GM21717 (cell line): ENCODE results near the gene ATP8B4.
"Not testable (repeated sequence)": the region's sequence is repeated elsewhere in the genome, so short reads cannot be mapped to it uniquely, and the experiment has no call there.

Experiments used
- ATAC-seq: cut with Tn5 transposase; IDR thresholded peaks from one replicate; pipeline ENCODE4 v1.9.1; 2021; ENCODE audit warnings: mild to moderate bottlenecking, moderate library complexity; ENCODE audit not compliant: unreplicated experiment

ATP8B4 gene, protein sequence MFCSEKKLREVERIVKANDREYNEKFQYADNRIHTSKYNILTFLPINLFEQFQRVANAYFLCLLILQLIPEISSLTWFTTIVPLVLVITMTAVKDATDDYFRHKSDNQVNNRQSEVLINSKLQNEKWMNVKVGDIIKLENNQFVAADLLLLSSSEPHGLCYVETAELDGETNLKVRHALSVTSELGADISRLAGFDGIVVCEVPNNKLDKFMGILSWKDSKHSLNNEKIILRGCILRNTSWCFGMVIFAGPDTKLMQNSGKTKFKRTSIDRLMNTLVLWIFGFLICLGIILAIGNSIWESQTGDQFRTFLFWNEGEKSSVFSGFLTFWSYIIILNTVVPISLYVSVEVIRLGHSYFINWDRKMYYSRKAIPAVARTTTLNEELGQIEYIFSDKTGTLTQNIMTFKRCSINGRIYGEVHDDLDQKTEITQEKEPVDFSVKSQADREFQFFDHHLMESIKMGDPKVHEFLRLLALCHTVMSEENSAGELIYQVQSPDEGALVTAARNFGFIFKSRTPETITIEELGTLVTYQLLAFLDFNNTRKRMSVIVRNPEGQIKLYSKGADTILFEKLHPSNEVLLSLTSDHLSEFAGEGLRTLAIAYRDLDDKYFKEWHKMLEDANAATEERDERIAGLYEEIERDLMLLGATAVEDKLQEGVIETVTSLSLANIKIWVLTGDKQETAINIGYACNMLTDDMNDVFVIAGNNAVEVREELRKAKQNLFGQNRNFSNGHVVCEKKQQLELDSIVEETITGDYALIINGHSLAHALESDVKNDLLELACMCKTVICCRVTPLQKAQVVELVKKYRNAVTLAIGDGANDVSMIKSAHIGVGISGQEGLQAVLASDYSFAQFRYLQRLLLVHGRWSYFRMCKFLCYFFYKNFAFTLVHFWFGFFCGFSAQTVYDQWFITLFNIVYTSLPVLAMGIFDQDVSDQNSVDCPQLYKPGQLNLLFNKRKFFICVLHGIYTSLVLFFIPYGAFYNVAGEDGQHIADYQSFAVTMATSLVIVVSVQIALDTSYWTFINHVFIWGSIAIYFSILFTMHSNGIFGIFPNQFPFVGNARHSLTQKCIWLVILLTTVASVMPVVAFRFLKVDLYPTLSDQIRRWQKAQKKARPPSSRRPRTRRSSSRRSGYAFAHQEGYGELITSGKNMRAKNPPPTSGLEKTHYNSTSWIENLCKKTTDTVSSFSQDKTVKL

DNA sequence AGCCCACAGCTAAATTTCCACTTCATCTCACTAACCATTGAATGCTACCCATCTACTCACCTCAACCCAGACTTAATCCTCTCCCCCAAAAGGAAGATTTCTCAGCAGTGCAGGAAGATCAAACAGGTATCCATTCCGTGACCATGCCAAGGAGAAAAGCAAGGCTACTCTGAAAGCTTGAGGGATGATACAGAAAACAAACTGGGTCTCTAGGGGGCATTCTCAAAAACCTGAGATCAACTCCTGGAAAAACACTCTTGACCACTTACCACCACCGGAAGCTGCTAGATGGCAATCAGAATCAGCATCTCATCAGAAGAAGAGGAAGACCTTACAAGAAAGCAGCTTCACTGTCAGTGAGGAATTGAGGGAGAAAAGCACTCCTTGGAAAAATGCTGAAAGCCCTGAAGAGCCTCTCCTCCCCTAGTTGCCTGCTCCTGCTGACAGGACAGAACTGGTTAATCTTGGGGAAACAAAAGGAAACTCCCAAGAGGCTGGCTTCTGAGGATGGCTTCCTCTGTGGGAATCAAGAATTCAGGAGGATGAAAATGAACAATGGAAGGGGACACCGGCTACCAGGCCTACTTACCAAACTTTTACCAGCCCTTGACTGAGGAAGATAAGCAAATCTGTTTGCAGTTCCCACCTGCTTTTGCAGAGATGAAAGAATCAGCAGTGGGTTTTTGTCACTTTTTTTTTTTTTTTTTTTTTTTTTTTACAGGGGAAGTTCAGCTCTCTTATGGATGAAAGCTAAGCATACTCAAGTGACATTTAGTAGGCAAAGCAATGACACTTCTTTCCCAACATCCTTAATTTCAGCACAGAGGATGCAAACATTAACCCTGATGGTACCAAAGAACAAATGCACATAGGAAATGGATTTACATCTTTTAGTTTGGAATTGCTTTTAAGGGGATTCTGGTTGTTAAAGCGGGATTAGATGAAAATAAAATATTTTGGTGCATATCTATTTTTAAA, at the start of gene ATP8B4:
Gene ATP8B4, minus strand, starts transcription at position 171 of the 978 bp plus-strand sequence. CDS start 12,267 bp downstream, outside the sequence.
- no peak for ATAC-seq

DNA sequence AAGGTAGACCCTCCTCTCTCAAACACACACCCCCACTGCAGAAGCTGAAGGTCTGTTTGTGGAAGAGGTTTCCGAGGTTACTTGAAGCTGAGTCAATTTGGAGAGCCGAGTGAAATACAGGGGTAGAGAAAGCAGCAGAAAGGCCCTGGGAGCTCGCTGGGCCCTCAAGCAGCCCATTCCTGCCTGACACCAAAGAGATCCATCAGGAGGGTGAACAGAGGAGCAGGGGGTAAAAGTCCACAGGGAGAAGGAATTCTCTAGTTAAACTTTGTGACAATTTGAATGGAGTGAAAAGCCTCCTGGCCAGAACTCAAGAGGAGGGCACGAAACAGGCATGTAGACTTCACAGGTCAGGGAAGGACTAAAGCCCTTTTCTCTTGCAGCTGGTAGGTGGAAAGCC, 49.3 kb upstream of the ATP8B4 start:
- ATAC-seq: no peak

DNA sequence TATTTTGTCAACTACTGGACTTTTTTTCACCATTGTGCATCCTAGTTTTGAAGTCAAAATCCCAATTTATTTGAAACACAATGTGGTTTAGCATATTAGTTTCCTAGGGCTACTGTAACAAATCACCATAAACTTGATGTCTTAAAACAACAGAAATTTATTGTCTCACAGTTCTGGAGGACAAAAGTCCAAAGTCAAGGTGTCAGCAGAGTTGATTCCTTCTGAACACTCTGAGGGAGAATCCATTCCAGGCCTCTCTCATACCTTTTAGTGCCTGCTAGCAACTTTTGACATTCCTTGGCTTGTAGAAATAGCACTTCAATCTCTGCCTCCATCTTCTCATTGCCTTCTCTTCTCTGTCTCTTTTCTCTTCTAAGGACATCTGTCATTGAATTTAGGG, 48.1 kb upstream of the ATP8B4 start:
- ATAC-seq: no peak

GRCh38 chr15:50166216-50166615, 47.2 kb upstream of the ATP8B4 start:
- ATAC-seq: no peak

DNA sequence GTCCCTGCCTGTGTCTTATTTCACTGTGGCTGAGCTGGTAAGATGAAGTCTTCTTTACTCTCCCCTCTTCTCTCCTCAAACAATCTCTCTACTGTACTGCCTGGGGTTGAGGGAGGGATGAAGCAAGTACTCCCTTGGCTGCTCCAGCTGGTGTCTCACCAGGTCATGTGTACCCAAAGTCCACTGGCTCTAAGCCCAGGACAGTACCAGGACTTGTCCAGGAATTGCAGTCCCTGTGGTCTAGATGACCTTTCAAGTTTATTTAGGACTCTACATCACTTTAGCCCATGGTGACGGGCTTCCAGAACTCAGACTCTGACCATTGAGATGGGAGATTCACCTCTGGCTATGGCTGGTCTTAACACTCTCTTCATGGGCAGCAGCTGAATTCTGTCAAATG, 45.4 kb upstream of the ATP8B4 start:
- no peak for ATAC-seq

DNA sequence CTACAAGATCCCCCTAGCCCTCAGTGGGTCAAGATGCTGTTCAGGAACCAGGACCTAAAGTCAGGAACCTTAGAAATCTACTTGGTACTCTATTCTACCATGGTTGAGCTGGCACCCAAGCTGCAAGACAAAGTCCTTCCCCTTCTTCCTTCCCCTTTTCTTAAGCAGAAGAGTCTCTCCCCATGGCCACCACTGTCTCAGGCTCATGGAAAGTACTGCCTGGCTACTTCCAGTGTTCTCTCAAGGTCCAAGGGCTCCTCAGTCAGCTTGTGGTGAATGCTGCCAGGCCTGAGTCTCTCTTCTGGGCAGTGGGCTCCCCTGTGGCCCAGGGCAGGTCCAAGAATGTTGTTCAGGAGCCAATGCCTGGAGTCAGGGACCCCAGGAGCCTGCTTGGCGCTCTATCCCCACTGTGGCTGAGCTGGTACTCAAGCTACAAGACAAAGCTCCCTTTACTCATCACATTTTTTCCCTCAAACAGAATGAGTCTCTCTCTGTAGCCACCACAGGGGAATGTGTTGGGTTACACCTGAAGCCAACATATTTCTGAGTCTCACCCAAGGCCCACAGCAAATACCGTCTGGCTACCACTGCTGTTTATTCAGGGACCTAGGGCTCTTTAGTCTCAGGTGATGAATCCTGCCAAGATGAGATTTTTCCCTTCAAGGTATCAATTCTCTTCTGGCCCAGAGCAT, 44.8 kb upstream of the ATP8B4 start:
- no peak for ATAC-seq

- no peak for ATAC-seq
Observed at GRCh38 chr15:50162969-50163718, 44.1 kb upstream of the ATP8B4 start.

DNA sequence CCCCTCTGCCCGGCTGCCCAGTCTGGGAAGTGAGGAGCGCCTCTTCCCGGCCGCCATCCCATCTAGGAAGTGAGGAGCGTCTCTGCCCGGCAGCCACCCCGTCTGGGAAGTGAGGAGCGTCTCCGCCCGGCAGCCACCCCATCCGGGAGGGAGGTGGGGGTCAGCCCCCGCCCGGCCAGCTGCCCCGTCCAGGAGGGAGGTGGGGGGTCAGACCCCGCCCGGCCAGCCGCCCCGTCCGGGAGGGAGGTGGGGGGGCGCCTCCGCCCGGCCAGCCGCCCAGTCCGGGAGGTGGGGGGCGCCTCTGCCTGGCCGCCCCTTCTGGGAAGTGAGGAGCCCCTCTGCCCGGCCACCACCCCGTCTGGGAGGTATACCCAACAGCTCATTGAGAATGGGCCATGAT, 39.2 kb upstream of the ATP8B4 start:
- not testable (repeated sequence) for ATAC-seq

DNA sequence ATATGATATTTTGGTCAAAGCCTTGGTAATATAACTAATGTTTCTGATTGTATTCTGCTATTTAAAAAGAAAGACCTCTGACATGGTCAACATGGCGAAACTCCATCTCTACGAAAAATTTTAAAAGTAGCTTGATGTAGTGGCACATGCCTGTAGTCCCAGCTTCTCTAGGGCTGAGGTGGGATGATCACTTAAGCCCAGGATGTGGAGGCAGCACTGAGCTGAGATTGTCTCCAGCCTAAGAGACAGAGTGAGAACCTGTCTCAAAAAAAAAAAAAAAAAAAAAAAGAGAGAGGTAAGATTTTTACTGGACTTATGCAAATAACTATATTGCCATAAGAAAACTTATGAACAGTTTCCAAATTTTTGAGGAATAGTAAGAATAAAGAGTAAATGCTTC, 32.4 kb upstream of the ATP8B4 start:
- ATAC-seq: no peak

DNA sequence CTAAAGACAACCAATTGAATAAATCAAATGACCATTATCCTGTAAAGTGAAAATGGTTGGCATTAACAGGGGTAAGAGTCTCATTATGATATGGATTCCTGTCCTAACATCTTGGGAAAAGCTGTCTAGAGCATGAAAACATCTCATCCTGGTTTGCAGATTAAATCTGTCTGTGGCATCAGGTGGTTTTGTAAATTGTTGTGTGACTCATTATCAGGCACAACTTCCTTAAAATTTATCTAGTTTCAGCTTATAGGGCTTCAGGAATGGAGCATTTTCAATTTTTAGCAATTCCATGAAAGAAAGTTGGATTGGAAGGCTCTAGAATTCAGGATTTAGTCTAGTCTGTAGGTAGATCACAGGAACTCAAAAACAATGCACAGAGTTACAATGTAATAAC, 31.8 kb upstream of the ATP8B4 start:
- ATAC-seq: no peak

- no peak for ATAC-seq
Observed at GRCh38 chr15:50150349-50150748, 31.3 kb upstream of the ATP8B4 start.

DNA sequence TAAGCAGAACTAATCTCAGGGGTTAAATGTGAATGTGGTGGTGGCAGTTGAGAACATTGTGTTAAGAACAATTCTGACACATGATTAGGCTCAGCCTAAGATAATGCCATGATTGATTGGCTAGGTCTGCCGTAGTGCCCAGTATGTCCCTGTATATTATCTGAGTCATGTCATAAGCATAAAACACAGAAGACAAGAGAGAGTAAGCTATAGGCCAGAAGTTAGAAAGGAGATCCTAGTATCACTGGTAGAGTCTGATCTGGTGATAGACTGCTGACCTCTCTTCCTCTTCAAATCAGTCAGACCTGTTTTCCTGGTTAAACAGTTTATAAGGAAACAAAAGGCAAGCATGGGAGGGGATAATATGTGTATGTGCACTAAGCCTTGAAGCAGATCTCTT, 30.1 kb upstream of the ATP8B4 start:
- ATAC-seq: no peak

- ATAC-seq: no peak
Observed at GRCh38 chr15:50148362-50148963, 29.4 kb upstream of the ATP8B4 start.

- no peak for ATAC-seq
Observed at GRCh38 chr15:50146632-50147031, 27.6 kb upstream of the ATP8B4 start.

DNA sequence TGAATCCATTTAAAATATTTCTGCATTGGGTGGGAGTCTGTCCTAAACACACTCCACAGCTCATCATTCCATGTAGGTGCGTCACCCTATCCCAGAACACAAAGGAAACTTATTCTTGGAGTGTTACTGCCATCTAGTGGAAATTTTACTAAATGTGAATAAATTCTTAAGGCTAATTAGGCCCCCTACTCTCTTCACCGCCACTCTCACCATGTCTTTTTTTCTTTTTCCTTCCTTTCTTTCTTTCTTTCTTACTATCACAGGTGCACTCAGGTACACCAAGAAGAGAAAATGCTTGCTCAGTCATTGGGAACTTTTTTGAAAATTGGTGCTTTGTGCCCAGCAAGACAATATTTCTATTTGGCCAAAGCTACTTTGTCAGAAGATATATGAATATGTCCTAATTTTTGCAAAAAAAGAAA, 26.4 kb upstream of the ATP8B4 start:
- no peak for ATAC-seq

GRCh38 chr15:50144341-50145120, 25.5 kb upstream of the ATP8B4 start:
- ATAC-seq: no peak

GRCh38 chr15:50143255-50143860, 24.3 kb upstream of the ATP8B4 start:
- no peak for ATAC-seq
